Glomerular endothelial cell (primary cell): ENCODE measurements around the gene SLC2A14. TPM values are rescaled to one million over a fixed set of nuclear protein-coding genes. Genes with fewer than 3 reads are reported as not detected.

Experiments used
- DNase-seq: peaks from one replicate; pipeline ENCODE4 v3.0.0-alpha.2; 2011; ENCODE audit warnings: low read depth, low spot score; ENCODE audit errors: extremely low read depth
- total RNA-seq: library from RNA; depleted of rRNA; stranded (reverse); fragments of >200 nt; gene quantifications from 2 replicates; pipeline ENCODE4 v1.2.3, GENCODE V29; 2015

The SLC2A14 gene
- total RNA-seq, 1 donor from 2014 or later = not detected

DNA sequence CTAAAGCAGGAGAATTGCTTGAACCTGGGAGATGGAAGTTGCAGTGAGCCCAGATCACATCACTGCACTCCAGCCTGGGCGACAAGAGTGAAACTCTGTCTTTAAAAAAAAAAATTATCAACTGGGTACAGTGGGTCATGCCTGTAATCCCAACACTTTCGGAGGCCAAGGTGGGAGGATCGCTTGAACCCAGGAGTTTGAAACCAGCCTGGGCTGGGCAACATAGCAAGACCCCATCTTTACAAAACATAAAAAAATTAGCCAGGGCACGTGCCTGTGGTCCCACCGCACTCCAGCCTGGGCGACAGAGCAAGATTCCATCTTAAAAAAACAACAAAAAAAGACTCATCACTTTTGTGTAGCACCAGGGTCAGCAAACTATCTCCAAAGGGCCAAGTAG is 90.7 kb downstream of the SLC2A14 start:
- no peak for DNase-seq

DNA sequence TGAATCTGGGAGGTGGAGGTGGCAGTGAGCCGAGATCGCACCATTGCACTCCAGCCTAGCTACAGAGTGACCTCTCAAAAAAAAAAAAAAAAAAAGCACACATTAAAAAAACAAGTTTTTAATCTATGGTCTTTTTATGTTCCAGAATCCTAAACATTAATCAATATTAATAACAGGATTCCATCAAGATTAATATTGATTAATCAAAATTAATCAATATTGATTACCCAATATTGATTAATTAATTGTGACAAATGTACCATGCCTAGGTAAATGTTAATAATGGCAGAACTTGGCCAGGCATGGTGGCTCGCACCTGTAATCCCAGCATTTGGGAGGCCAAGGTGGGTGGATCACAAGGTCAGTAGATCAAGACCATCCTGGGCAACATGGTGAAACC is 91.4 kb downstream of the SLC2A14 start:
- DNase-seq = no peak

DNA sequence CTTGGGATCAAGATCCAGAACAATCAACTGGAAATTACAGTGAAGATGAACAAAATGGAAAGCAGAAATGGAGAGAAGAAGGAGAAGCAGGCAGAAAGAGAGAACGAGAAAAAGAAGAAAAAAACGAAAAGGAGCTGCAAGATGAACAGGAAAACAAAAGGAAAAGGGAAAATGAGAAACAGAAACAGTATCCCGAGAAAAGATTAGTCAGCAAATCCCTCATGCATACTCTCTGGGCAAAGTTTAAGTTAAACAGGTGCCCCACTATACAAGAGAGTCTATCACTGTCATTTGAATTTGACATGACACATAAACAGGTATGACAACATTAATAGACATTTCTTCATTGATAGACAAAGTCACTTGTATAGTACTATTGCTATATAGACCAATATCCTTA is 102.7 kb downstream of the SLC2A14 start:
- DNase-seq = no peak

Other genes with a start within 250 kb of the SLC2A14 start
- gene APOBEC1, start 207.0 kb downstream of the SLC2A14 start, total RNA-seq = not detected in 2 replicates
- 0.53 and 0.78 TPM in 2 replicates for gene GDF3, start 177.1 kb downstream of the SLC2A14 start, total RNA-seq
- gene DPPA3, start 161.5 kb downstream of the SLC2A14 start, total RNA-seq = not detected in 2 replicates
- gene CLEC4C, start 125.5 kb downstream of the SLC2A14 start, total RNA-seq = not detected in 2 replicates
- gene NANOGNB, start 107.7 kb downstream of the SLC2A14 start, total RNA-seq = not detected in 2 replicates
- gene NANOG, start 83.5 kb downstream of the SLC2A14 start, total RNA-seq = 0.82 TPM in 1 of 2 replicates, not detected in the other
- gene SLC2A3, start 63.3 kb upstream of the SLC2A14 start, total RNA-seq = 21.3 and 25.8 TPM in 2 replicates
- 10.9 and 11.3 TPM in 2 replicates for gene FOXJ2, start 159.8 kb upstream of the SLC2A14 start, total RNA-seq
- 0.44 TPM in 1 of 2 replicates, not detected in the other for gene C3AR1, start 193.4 kb upstream of the SLC2A14 start, total RNA-seq
- 22.3 and 37.3 TPM in 2 replicates for gene NECAP1, start 209.4 kb upstream of the SLC2A14 start, total RNA-seq